Lung (tissue), 12 donors: ENCODE measurements around the gene STK32B. TPM values are rescaled to one million over a fixed set of nuclear protein-coding genes. Genes with fewer than 3 reads are reported as not detected.

Experiments used
- ATAC-seq: fragments of 200-7000 bp; cut with Tn5 transposase; one replicate; pipeline ENCODE4 v1.9.1; 2020; ENCODE audit warnings: moderate number of reproducible peaks; ENCODE audit not compliant: insufficient read depth, low FRiP score
- DNase-seq, 3 donors: peaks; one replicate each; pipeline ENCODE4 v3.0.0-alpha.2; 2013 to 2017
- H3K27ac ChIP-seq, 2 donors: one replicate each; pipeline ENCODE4 v1.5.1; 2013; ENCODE audit warnings: mild to moderate bottlenecking in 2 of 2, moderate library complexity in 2 of 2, control low read depth in 1 of 2, inconsistent platforms in 1 of 2, low read depth in 1 of 2, low read length in 1 of 2
- H3K27me3 ChIP-seq, 3 donors: one replicate each; pipeline ENCODE4 v1.5.1; 2013; ENCODE audit warnings: low read length in 2 of 3; ENCODE audit not compliant: control insufficient read depth in 3 of 3, insufficient read depth in 3 of 3
- H3K36me3 ChIP-seq, 4 donors: one replicate each; pipeline ENCODE4 v1.5.1; 2013; ENCODE audit warnings: low read length in 4 of 4, mild to moderate bottlenecking in 1 of 4, moderate library complexity in 1 of 4; ENCODE audit not compliant: control insufficient read depth in 4 of 4, insufficient read depth in 4 of 4
- H3K4me1 ChIP-seq, 5 donors: one replicate each; pipeline ENCODE4 v1.5.1; 2013; ENCODE audit warnings: low read length in 5 of 5, mild to moderate bottlenecking in 2 of 5, moderate library complexity in 1 of 5; ENCODE audit not compliant: control insufficient read depth in 5 of 5, insufficient read depth in 5 of 5
- H3K4me3 ChIP-seq: one replicate; pipeline ENCODE4 v1.5.1; 2013; ENCODE audit warnings: mild to moderate bottlenecking, control low read depth, moderate library complexity
- H3K9ac ChIP-seq, 2 donors: one replicate each; pipeline ENCODE4 v1.5.1; 2013; ENCODE audit warnings: low read length in 2 of 2, control low read depth in 1 of 2; ENCODE audit not compliant: insufficient read depth in 1 of 2
- H3K9me3 ChIP-seq, 4 donors: one replicate each; pipeline ENCODE4 v1.5.1; 2013; ENCODE audit warnings: low read length in 3 of 4, mild to moderate bottlenecking in 1 of 4, moderate library complexity in 1 of 4; ENCODE audit not compliant: control insufficient read depth in 4 of 4, insufficient read depth in 3 of 4
- WGBS, 2 donors: extraction: QIAGEN DNeasy Blood & Tissue Kit; methylation state at CpG; one replicate each; pipeline ENCODE4 v1.1.7; 2013; 5-methylcytosine and 5-hydroxymethylcytosine counted together
- polyA plus RNA-seq, 2 donors: library from polyadenylated mRNA; stranded (reverse); fragments of 200-250 nt; gene quantifications; one replicate each; pipeline ENCODE4 v1.2.1, GENCODE V29; 2013
- total RNA-seq, 2 donors: library from RNA; depleted of rRNA in 1 of 2; stranded (reverse); fragments of >200 nt in 1 of 2; gene quantifications; one replicate each; pipeline ENCODE4 v1.2.1, GENCODE V29; 2014 to 2021
- TF ChIP-seq, protein P1 (sequence below): IDR thresholded peaks from 2 replicates; pipeline ENCODE4 v1.5.1; 2012; ENCODE audit warnings: mild to moderate bottlenecking; ENCODE audit errors: control extremely low read depth, extremely low read depth
- donor health status: control.
- donor health status: control.
- donor health status: Bipolar disorder and iron deficiency.
- donor health status: healthy.
- donor health status: DM: yes; HTN: yes; CAD: no.

STK32B gene
- total and polyA plus RNA-seq, 4 donors: 0.29 to 2.2 (median 1.4) TPM

DNA sequence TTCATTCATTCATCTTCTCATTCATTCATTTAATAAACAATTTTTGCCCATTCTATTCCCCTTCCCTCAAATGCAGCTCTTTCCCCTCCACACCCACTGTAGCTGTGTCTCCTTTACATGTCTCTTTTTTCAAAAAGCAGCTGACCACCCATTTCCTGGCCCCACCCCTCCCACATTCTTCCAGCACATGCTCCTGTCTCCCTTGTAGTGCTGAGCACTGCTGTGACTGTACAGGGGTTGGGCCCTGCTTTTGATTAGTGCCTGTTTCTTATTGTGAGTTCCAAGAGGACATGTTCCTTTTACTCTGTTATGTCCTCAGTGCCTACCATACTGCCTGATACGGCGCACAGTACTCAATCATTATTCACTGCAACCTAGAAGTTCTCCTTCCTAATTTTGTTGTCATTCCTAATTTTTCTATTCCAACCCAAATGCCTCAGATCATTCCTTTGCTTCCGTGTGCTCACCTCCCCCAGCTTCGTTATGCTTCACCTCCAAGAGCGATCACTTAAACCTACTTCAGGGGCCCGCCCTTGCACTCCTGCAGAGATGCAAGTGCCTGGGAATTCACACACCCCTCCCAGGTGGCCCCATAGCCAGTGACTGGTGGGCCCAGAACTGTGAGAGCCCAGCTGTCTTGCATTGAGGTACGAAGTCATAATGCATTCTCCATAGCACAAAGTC lies 152.2 kb downstream of the STK32B start:
- TF ChIP-seq, protein P1, sequence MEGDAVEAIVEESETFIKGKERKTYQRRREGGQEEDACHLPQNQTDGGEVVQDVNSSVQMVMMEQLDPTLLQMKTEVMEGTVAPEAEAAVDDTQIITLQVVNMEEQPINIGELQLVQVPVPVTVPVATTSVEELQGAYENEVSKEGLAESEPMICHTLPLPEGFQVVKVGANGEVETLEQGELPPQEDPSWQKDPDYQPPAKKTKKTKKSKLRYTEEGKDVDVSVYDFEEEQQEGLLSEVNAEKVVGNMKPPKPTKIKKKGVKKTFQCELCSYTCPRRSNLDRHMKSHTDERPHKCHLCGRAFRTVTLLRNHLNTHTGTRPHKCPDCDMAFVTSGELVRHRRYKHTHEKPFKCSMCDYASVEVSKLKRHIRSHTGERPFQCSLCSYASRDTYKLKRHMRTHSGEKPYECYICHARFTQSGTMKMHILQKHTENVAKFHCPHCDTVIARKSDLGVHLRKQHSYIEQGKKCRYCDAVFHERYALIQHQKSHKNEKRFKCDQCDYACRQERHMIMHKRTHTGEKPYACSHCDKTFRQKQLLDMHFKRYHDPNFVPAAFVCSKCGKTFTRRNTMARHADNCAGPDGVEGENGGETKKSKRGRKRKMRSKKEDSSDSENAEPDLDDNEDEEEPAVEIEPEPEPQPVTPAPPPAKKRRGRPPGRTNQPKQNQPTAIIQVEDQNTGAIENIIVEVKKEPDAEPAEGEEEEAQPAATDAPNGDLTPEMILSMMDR: no peak
- 68 to 83% methylated on average over 7 of the region's 7 CpGs for WGBS, 2 donors
- H3K4me3 ChIP-seq: no peak overlapping the region
- no peaks in the 10 kb centered on the region for H3K36me3 ChIP-seq
- DNase-seq: no peak
- H3K27me3 ChIP-seq: no peaks in the 10 kb centered on the region
- H3K4me1 ChIP-seq: peaks cover 0 to 2% (median 0%) of the 10 kb centered on the region in 5 donors
- no peak for ATAC-seq
- no peak overlapping the region for H3K27ac ChIP-seq
- H3K9ac ChIP-seq: no peak overlapping the region
- peaks cover 0 to 2% (median 0%) of the 10 kb centered on the region in 4 donors for H3K9me3 ChIP-seq

DNA sequence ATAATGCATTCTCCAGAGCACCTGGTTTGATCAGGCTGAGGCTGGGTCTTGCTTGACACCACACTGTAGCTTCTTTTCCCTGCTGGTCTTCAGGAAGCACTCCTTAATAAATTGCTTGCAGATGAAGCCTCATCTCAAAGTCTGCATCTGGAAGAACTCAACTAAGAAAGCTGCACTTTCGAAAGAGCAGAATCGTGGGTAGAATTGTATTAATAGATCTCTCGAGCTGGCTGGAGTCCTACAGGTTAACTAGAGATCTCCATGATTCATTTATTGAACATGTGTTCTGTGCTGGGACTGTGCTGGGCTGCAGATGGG lies 152.7 kb downstream of the STK32B start:
- TF ChIP-seq, protein P1: no peak
- Histone ChIP-seq H3K9ac (no peak overlapping the region), H3K4me1 (peaks cover 0 to 2% (median 0%) of the 10 kb centered on the region in 5 donors), H3K4me3 (no peak overlapping the region), H3K9me3 (peaks cover 0 to 2% (median 0%) of the 10 kb centered on the region in 4 donors), H3K27me3 (no peaks in the 10 kb centered on the region), H3K27ac (no peak overlapping the region), H3K36me3 (no peaks in the 10 kb centered on the region)
- ATAC-seq (no peak), DNase-seq (no peak)
- 78 to 92% methylated on average over 3 of the region's 3 CpGs for WGBS, 2 donors

DNA sequence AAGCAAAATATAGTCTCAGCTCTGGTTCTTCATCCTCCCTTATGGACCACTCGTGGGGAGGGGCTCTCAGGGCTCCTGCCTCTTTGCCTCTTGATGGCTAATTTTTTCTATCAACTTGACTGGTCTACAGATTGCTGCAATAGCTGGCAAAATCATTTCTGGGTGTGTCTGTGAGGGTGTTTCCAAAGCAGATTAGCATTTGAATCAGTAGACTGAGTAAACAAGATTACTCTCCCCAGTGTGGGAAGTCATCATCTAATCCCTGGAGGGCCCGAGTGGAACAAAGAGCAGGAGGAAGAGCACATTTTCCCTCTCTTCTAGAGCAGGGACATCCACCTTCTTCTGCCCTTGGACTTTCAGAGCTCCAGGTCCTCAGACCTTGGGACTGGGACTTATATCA lies 153.5 kb downstream of the STK32B start:
- Histone ChIP-seq H3K4me1 (peaks cover 0 to 2% (median 0%) of the 10 kb centered on the region in 5 donors), H3K4me3 (no peak overlapping the region), H3K27ac (no peak overlapping the region), H3K9me3 (peaks cover 0 to 2% (median 0%) of the 10 kb centered on the region in 4 donors), H3K9ac (no peak overlapping the region), H3K36me3 (no peaks in the 10 kb centered on the region), H3K27me3 (no peaks in the 10 kb centered on the region)
- TF ChIP-seq, protein P1: no peak
- ATAC-seq: no peak
- no peak for DNase-seq
- WGBS, 2 donors: 56 to 78% methylated on average over 2 of the region's 2 CpGs
